Measurements from ENCODE around the gene AGRN.
"Not testable (repeated sequence)": the region's sequence is repeated elsewhere in the genome, so short reads cannot be mapped to it uniquely, and the experiment has no call there.

The AGRN gene

DNA sequence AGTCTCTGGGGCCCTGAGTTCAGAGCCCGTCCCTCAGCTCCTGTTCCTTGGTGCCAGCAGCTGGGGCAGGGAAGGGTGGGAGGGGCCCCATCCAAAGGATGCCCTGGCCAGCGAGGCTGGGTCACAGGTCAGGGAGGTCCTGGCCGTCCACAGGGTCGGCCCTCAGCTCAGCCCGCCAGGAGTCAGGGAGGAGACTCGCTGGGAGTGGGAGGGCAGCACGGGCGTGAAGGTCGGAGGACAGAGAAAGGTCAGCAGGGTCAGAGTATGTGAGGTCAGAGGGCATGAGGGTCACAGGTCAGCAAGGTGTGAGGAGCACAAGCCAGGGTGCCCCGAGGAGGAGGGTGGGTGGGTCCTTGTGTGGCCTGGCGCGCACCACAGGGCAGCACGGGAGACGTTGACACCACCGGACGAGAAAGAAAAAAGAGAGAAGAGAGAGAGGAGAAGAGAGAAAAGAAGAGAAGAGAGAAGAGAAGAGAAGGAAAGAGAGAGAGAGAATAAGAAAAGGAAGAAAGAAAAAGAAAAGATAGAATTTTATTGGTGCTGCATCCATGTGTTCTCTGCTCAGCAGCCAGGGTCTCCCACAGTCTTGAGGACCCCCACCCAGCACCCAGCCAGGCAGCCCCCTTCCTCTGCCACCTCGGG lies 45.1 kb upstream of the AGRN start:
- TF ChIP-seq, protein P1, sequence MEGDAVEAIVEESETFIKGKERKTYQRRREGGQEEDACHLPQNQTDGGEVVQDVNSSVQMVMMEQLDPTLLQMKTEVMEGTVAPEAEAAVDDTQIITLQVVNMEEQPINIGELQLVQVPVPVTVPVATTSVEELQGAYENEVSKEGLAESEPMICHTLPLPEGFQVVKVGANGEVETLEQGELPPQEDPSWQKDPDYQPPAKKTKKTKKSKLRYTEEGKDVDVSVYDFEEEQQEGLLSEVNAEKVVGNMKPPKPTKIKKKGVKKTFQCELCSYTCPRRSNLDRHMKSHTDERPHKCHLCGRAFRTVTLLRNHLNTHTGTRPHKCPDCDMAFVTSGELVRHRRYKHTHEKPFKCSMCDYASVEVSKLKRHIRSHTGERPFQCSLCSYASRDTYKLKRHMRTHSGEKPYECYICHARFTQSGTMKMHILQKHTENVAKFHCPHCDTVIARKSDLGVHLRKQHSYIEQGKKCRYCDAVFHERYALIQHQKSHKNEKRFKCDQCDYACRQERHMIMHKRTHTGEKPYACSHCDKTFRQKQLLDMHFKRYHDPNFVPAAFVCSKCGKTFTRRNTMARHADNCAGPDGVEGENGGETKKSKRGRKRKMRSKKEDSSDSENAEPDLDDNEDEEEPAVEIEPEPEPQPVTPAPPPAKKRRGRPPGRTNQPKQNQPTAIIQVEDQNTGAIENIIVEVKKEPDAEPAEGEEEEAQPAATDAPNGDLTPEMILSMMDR (conservative IDR thresholded peaks at IDR 0.05; ENCODE audit: low read depth, low read length) = no peak
- Histone ChIP-seq H3K27ac (no peak overlapping the region), H3K79me2 (ENCODE audit: insufficient read depth, low read depth) (no peaks in the 10 kb centered on the region), H4K20me1 (ENCODE audit: insufficient read depth) (no peaks in the 10 kb centered on the region), H3K4me2 (no peak overlapping the region), H3K36me3 (ENCODE audit: insufficient read depth) (no peaks in the 10 kb centered on the region), H3K27me3 (ENCODE audit: insufficient read depth, low read depth) (peaks cover 37% of the 10 kb centered on the region), H3K9ac (no peak overlapping the region), H3K4me1 (ENCODE audit: low read depth, poor library complexity, severe bottlenecking) (peaks cover 13% of the 10 kb centered on the region), H2AFZ (ENCODE audit: low read depth) (no peak overlapping the region), H3K4me3 (IDR thresholded peaks at IDR 0.05; ENCODE audit: insufficient read depth, low read depth, low read length) (no peak overlapping the region)

DNA sequence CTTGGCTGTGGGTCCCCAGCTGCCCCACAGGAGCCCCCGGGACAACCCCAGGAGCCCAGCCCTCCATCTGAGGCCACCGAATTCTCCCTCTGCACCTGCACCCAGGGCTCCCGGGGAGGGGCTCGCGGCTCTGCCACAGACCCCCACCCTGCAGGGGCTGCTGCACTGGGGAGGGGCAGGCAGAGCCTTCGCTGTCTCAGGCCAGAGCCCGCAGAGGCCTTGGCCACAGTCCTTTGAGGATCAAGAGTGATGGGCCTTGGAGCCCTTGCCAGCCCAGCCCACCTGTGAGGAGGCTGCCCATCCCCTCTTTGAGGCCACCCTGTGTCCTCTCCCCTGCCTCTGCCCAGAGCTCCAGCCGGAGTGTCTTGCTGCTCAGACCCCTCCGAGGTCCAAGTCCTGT lies 44.6 kb upstream of the AGRN start:
- H3K36me3 ChIP-seq (ENCODE audit: insufficient read depth) = no peaks in the 10 kb centered on the region
- H4K20me1 ChIP-seq (ENCODE audit: insufficient read depth) = no peaks in the 10 kb centered on the region
- peaks cover 43% of the 10 kb centered on the region for H3K27me3 ChIP-seq (ENCODE audit: insufficient read depth, low read depth)
- TF ChIP-seq, protein P1 (conservative IDR thresholded peaks at IDR 0.05; ENCODE audit: low read depth, low read length) = no peak
- H3K4me2 ChIP-seq = peak overlapping the region; percentile 95; the same call in 1 of the 2 replicates
- no peak overlapping the region for H3K9ac ChIP-seq
- H3K4me1 ChIP-seq (ENCODE audit: low read depth, poor library complexity, severe bottlenecking) = peaks cover 13% of the 10 kb centered on the region
- peak overlapping the region; percentile 93; the same call in 1 of the 2 replicates for H2AFZ ChIP-seq (ENCODE audit: low read depth)
- H3K4me3 ChIP-seq (IDR thresholded peaks at IDR 0.05; ENCODE audit: insufficient read depth, low read depth, low read length) = no peak overlapping the region
- no peaks in the 10 kb centered on the region for H3K79me2 ChIP-seq (ENCODE audit: insufficient read depth, low read depth)
- H3K27ac ChIP-seq = no peak overlapping the region

DNA sequence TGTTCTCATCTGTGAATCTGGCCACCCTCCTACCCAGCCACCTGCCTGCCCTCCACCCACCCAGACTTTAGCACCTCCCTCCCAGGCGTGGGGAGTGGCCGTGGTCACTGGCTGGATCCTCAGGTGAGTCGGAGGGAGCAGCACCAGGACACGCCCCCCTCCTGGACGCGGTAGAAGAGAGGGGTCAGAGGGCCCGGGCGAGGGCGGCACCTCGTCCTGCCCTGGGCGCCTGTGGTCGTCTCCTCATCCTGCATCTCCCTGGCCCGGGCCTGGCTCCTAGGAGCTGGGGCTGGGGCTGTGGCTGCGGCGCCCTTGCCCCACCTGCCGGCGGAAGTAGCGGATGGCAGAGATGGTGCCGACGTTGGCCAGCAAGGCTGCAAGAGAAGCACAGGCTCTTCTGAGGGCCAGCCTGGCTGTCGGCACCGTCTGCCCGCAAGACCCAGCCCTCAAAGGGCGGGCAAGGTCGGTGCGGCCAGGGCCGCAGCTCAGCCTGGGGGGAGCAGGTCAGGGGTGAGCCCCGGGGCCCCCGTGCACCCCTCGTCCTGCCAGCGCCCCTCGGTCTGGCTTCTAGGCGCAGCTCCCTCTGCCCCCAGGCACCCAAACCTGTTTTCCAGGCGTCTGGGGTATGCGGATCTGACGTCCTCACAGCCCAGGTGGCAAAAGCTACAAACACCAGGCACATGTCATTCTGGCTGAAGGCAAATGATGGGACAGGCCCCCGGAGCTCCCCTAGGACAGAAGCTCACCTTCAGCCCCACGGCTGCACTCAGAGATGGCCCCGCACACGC lies 43.8 kb upstream of the AGRN start:
- H3K27me3 ChIP-seq (ENCODE audit: insufficient read depth, low read depth) = peaks cover 49% of the 10 kb centered on the region
- H3K9ac ChIP-seq = no peak overlapping the region; the same call in 1 of the 2 replicates
- peak overlapping the region; percentile 95 for H3K4me2 ChIP-seq
- no peaks in the 10 kb centered on the region for H3K79me2 ChIP-seq (ENCODE audit: insufficient read depth, low read depth)
- TF ChIP-seq, protein P1 (conservative IDR thresholded peaks at IDR 0.05; ENCODE audit: low read depth, low read length) = peak; percentile 74
- no peaks in the 10 kb centered on the region for H3K36me3 ChIP-seq (ENCODE audit: insufficient read depth)
- peaks cover 13% of the 10 kb centered on the region for H3K4me1 ChIP-seq (ENCODE audit: low read depth, poor library complexity, severe bottlenecking)
- no peak overlapping the region for H3K27ac ChIP-seq
- no peaks in the 10 kb centered on the region for H4K20me1 ChIP-seq (ENCODE audit: insufficient read depth)
- no peak overlapping the region for H3K4me3 ChIP-seq (IDR thresholded peaks at IDR 0.05; ENCODE audit: insufficient read depth, low read depth, low read length)
- H2AFZ ChIP-seq (ENCODE audit: low read depth) = peak overlapping the region; percentile 93

DNA sequence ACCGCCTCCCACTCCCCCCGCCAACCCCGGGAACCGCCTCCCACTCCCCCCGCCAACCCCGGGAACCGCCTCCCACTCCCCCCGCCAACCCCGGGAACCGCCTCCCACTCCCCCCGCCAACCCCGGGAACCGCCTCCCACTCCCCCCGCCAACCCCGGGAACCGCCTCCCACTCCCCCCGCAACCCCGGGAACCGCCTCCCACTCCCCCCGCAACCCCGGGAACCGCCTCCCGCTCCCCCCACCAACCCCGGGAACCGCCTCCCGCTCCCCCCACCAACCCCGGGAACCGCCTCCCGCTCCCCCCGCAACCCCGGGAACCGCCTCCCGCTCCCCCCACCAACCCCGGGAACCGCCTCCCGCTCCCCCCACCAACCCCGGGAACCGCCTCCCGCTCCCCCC lies 43.1 kb upstream of the AGRN start:
- H3K79me2 ChIP-seq (ENCODE audit: insufficient read depth, low read depth); H3K9ac ChIP-seq; H3K4me3 ChIP-seq (IDR thresholded peaks at IDR 0.05; ENCODE audit: insufficient read depth, low read depth, low read length); H3K36me3 ChIP-seq (ENCODE audit: insufficient read depth); H4K20me1 ChIP-seq (ENCODE audit: insufficient read depth); H2AFZ ChIP-seq (ENCODE audit: low read depth); H3K27ac ChIP-seq; H3K4me2 ChIP-seq: not testable (repeated sequence)
- Histone ChIP-seq H3K27me3 (ENCODE audit: insufficient read depth, low read depth) (peaks cover 56% of the 10 kb centered on the region), H3K4me1 (ENCODE audit: low read depth, poor library complexity, severe bottlenecking) (peaks cover 15% of the 10 kb centered on the region)
